Choroid plexus epithelial cell (primary cell): ENCODE measurements around the gene FOXP1.

Experiments used
- DNase-seq: peaks from one replicate; pipeline ENCODE4 v3.0.0-alpha.2; 2010; ENCODE audit warnings: low read depth
- H3K4me3 ChIP-seq: 2 replicates; pipeline ENCODE4 v1.5.1; 2011; ENCODE audit warnings: low read depth, mild to moderate bottlenecking, control low read depth, low read length, moderate library complexity
- TF ChIP-seq, protein P1 (sequence below): conservative IDR thresholded peaks from 2 replicates; pipeline ENCODE4 v1.5.1; 2011; ENCODE audit warnings: low read depth, mild to moderate bottlenecking, control low read depth, inconsistent platforms, low read length, moderate library complexity

Gene FOXP1

DNA sequence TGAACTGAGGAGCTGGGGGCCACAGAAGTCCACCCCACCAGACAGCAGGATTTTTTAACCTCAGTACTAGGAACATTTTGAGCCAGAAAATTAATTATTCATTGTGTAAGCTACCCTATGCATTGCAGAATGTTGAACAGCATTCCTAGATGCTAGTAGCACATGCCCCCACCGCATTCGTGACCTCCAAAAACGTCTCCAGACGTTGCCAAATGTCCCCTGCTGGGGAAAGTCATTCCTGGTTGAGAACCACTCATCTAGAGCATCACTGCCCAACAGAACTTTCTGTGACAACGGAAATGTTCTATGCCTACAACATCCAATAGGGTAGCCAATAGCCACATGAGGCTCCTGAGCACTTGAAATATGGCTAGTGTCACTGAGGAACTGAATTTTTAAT lies 333.5 kb downstream of the FOXP1 start:
- peak; percentile 90 for DNase-seq

DNA sequence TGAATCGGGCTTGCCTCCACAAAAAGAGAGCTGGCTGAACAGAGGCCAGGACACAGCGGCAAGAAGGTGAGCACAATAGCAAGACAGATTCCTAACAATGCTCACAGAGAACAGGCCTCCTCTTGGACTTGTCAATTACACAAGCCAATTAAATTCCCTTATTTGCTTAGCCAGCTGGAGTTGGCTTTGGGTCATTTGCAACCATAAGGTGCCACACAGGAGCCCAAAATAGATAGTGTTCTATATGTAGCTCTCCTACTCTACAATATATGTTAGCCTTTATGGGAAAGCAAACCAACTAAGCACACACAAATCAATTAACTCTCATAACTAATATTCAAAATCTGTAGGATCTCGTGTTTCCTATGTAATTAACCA lies 335.6 kb downstream of the FOXP1 start:
- no peak overlapping the region for H3K4me3 ChIP-seq
- TF ChIP-seq, protein P1, sequence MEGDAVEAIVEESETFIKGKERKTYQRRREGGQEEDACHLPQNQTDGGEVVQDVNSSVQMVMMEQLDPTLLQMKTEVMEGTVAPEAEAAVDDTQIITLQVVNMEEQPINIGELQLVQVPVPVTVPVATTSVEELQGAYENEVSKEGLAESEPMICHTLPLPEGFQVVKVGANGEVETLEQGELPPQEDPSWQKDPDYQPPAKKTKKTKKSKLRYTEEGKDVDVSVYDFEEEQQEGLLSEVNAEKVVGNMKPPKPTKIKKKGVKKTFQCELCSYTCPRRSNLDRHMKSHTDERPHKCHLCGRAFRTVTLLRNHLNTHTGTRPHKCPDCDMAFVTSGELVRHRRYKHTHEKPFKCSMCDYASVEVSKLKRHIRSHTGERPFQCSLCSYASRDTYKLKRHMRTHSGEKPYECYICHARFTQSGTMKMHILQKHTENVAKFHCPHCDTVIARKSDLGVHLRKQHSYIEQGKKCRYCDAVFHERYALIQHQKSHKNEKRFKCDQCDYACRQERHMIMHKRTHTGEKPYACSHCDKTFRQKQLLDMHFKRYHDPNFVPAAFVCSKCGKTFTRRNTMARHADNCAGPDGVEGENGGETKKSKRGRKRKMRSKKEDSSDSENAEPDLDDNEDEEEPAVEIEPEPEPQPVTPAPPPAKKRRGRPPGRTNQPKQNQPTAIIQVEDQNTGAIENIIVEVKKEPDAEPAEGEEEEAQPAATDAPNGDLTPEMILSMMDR, result no peak
- DNase-seq, result no peak

More for the DNA sequence above, 333.5 kb downstream of the FOXP1 start:
- H3K4me3 ChIP-seq, result no peak overlapping the region
- TF ChIP-seq, protein P1, result no peak

GRCh38 chr3:71247221-71247957 lies 336.1 kb downstream of the FOXP1 start:
- no peak overlapping the region for H3K4me3 ChIP-seq
- peak; percentile 50 for DNase-seq
- TF ChIP-seq, protein P1, result no peak

GRCh38 chr3:71245971-71246880 lies 337.3 kb downstream of the FOXP1 start:
- peak overlapping the region; percentile 7 for H3K4me3 ChIP-seq
- no peak for DNase-seq
- TF ChIP-seq, protein P1, result no peak

DNA sequence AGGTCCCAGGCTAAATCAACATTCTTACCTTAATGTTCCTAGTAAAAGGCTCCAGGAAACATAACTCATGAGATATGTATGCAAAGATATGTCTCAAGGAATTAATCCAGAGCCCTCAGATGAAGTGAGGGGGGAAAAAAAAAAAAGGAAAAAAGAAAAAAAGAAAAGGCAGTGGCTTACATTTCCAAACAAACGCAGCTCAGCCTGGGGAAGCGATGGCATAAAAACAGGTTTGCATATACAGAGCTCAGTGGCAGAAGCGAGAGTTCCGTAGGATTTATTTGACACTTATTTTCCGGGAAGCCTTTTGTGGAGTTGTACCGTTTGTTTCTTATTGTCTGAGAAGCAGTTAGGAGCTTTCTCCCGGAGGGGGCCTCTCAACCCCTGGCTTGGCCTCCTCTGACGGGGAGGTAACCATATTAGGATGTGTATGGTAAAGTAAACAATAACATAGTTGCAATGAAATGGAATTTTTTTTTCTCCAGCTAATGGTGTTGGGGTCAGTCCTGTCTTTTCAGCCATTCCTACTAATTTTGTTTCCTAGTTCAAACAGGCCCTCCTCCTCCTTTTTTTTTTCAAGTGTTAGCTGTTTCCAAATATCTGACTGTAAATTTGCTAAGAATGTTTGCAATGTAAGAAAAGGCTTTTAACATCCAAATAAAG lies 338.6 kb downstream of the FOXP1 start:
- peak overlapping the region; percentile 49 for H3K4me3 ChIP-seq
- DNase-seq, result peak; percentile 89
- TF ChIP-seq, protein P1, result peak; percentile 18

- TF ChIP-seq, protein P1, result no peak
- peak overlapping the region; percentile 49 for H3K4me3 ChIP-seq
- DNase-seq, result peak; percentile 84
Observed at GRCh38 chr3:71244153-71244825, 339.2 kb downstream of the FOXP1 start.
